ENCODE data around the gene CDK4. TPM values are rescaled to one million over a fixed set of nuclear protein-coding genes. Genes with fewer than 3 reads are reported as not detected.

The CDK4 gene
- total and polyA plus RNA-seq, 2 of the 13 experiments (the other 11 are each of a cell fraction or from before 2014, with no cell fraction given) = 191 to 209 TPM

DNA sequence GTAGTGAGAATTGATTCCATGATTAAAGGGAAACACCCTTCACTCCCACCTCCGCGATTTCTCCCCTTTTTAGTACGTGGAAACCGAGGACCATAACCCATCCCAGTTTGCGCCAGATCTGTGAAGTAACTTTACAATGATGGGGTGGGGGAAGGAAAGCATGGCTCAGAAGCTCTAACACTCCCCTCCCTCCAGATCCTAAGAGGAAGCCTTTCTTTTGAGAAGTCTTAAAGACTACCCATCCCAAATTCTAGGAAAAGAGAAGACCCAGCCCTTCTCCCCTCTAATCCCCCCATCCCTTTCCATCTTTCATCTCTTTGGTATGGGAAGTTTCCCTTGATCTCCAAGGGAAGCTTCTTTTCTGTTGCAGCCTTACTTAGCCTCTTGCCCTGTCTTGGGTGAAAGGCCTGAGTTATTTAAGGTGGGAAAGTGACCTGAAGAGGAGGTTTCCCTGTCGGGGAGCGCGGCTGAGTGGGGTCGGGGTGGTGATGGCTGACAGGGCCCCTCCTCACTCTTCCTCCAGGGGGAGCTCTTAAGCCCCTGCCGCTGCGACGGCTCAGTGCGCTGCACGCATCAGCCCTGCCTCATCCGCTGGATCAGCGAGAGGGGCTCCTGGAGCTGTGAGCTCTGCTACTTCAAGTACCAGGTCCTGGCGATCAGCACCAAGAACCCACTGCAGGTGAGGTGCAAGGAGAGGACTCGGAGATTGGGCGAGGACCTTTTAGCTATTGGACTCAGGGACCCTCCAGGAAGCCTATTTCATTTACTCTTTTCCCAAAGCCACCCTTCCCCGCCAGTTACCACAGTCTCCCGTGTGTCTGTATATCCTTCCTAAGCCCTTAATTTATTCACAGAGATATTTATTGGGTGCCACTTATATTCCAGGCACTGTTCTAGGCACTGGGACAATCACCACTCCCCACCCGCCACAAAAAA is 4.6 kb upstream of the CDK4 start (continued):
- TF ChIP-seq, protein P1, sequence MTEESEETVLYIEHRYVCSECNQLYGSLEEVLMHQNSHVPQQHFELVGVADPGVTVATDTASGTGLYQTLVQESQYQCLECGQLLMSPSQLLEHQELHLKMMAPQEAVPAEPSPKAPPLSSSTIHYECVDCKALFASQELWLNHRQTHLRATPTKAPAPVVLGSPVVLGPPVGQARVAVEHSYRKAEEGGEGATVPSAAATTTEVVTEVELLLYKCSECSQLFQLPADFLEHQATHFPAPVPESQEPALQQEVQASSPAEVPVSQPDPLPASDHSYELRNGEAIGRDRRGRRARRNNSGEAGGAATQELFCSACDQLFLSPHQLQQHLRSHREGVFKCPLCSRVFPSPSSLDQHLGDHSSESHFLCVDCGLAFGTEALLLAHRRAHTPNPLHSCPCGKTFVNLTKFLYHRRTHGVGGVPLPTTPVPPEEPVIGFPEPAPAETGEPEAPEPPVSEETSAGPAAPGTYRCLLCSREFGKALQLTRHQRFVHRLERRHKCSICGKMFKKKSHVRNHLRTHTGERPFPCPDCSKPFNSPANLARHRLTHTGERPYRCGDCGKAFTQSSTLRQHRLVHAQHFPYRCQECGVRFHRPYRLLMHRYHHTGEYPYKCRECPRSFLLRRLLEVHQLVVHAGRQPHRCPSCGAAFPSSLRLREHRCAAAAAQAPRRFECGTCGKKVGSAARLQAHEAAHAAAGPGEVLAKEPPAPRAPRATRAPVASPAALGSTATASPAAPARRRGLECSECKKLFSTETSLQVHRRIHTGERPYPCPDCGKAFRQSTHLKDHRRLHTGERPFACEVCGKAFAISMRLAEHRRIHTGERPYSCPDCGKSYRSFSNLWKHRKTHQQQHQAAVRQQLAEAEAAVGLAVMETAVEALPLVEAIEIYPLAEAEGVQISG (CRISPR knock-in tag; IDR thresholded peaks at IDR 0.05) = peak; percentile 76
- TF ChIP-seq ZNF446 (CRISPR knock-in tag; IDR thresholded peaks at IDR 0.05) = peak; percentile 50; the same call in 1 of the 2 replicates
- TF ChIP-seq ZNF644 (CRISPR knock-in tag; IDR thresholded peaks at IDR 0.05; ENCODE audit: low read depth) = no peak
- TF ChIP-seq, protein P2, sequence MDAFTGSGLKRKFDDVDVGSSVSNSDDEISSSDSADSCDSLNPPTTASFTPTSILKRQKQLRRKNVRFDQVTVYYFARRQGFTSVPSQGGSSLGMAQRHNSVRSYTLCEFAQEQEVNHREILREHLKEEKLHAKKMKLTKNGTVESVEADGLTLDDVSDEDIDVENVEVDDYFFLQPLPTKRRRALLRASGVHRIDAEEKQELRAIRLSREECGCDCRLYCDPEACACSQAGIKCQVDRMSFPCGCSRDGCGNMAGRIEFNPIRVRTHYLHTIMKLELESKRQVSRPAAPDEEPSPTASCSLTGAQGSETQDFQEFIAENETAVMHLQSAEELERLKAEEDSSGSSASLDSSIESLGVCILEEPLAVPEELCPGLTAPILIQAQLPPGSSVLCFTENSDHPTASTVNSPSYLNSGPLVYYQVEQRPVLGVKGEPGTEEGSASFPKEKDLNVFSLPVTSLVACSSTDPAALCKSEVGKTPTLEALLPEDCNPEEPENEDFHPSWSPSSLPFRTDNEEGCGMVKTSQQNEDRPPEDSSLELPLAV (CRISPR knock-in tag; conservative IDR thresholded peaks at IDR 0.05; ENCODE audit: low read depth) = no peak
- TF ChIP-seq, protein P3, sequence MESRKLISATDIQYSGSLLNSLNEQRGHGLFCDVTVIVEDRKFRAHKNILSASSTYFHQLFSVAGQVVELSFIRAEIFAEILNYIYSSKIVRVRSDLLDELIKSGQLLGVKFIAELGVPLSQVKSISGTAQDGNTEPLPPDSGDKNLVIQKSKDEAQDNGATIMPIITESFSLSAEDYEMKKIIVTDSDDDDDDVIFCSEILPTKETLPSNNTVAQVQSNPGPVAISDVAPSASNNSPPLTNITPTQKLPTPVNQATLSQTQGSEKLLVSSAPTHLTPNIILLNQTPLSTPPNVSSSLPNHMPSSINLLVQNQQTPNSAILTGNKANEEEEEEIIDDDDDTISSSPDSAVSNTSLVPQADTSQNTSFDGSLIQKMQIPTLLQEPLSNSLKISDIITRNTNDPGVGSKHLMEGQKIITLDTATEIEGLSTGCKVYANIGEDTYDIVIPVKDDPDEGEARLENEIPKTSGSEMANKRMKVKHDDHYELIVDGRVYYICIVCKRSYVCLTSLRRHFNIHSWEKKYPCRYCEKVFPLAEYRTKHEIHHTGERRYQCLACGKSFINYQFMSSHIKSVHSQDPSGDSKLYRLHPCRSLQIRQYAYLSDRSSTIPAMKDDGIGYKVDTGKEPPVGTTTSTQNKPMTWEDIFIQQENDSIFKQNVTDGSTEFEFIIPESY (CRISPR knock-in tag; IDR thresholded peaks at IDR 0.05) = peak; percentile 96
- no peak for TF ChIP-seq ZNF333 (CRISPR knock-in tag; IDR thresholded peaks at IDR 0.05; ENCODE audit: borderline replicate concordance)
- TF ChIP-seq, protein P4, sequence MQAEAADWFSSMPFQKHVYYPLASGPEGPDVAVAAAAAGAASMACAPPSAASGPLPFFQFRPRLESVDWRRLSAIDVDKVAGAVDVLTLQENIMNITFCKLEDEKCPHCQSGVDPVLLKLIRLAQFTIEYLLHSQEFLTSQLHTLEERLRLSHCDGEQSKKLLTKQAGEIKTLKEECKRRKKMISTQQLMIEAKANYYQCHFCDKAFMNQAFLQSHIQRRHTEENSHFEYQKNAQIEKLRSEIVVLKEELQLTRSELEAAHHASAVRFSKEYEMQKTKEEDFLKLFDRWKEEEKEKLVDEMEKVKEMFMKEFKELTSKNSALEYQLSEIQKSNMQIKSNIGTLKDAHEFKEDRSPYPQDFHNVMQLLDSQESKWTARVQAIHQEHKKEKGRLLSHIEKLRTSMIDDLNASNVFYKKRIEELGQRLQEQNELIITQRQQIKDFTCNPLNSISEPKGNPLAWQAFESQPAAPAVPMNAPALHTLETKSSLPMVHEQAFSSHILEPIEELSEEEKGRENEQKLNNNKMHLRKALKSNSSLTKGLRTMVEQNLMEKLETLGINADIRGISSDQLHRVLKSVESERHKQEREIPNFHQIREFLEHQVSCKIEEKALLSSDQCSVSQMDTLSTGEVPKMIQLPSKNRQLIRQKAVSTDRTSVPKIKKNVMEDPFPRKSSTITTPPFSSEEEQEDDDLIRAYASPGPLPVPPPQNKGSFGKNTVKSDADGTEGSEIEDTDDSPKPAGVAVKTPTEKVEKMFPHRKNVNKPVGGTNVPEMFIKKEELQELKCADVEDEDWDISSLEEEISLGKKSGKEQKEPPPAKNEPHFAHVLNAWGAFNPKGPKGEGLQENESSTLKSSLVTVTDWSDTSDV (CRISPR knock-in tag; IDR thresholded peaks at IDR 0.05) = no peak
- peak; percentile 48; the same call in 1 of the 2 replicates for TF ChIP-seq ZFX (CRISPR knock-in tag; IDR thresholded peaks at IDR 0.05; ENCODE audit: low read depth)
- no peak for TF ChIP-seq SRY (CRISPR knock-in tag; IDR thresholded peaks at IDR 0.05)
- TF ChIP-seq ZNF468 (CRISPR knock-in tag; IDR thresholded peaks at IDR 0.05) = no peak
- TF ChIP-seq, protein P5, sequence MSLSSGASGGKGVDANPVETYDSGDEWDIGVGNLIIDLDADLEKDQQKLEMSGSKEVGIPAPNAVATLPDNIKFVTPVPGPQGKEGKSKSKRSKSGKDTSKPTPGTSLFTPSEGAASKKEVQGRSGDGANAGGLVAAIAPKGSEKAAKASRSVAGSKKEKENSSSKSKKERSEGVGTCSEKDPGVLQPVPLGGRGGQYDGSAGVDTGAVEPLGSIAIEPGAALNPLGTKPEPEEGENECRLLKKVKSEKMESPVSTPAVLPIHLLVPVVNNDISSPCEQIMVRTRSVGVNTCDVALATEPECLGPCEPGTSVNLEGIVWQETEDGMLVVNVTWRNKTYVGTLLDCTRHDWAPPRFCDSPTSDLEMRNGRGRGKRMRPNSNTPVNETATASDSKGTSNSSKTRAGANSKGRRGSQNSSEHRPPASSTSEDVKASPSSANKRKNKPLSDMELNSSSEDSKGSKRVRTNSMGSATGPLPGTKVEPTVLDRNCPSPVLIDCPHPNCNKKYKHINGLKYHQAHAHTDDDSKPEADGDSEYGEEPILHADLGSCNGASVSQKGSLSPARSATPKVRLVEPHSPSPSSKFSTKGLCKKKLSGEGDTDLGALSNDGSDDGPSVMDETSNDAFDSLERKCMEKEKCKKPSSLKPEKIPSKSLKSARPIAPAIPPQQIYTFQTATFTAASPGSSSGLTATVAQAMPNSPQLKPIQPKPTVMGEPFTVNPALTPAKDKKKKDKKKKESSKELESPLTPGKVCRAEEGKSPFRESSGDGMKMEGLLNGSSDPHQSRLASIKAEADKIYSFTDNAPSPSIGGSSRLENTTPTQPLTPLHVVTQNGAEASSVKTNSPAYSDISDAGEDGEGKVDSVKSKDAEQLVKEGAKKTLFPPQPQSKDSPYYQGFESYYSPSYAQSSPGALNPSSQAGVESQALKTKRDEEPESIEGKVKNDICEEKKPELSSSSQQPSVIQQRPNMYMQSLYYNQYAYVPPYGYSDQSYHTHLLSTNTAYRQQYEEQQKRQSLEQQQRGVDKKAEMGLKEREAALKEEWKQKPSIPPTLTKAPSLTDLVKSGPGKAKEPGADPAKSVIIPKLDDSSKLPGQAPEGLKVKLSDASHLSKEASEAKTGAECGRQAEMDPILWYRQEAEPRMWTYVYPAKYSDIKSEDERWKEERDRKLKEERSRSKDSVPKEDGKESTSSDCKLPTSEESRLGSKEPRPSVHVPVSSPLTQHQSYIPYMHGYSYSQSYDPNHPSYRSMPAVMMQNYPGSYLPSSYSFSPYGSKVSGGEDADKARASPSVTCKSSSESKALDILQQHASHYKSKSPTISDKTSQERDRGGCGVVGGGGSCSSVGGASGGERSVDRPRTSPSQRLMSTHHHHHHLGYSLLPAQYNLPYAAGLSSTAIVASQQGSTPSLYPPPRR (CRISPR knock-in tag; IDR thresholded peaks at IDR 0.05; ENCODE audit: borderline replicate concordance) = no peak
- TF ChIP-seq FOXK2 (IDR thresholded peaks at IDR 0.05) = no peak
